HepG2 (cell line): ENCODE measurements around the gene CISH. TPM values are rescaled to one million over a fixed set of nuclear protein-coding genes. Genes with fewer than 3 reads are reported as not detected.

Experiments used
- ATAC-seq: fragments of 200-7000 bp; cut with Tn5 transposase; 3 replicates; pipeline ENCODE4 v1.9.1; 2020; ENCODE audit warnings: mild to moderate bottlenecking, moderate library complexity
- BruUV-seq: library from RNA; stranded (reverse); fragments of 400-500 nt; replicated peaks from 2 replicates; lab custom pipeline; 2021; lab: Mats Ljungman, UMichigan
- CTCF ChIA-PET: fragments of 300-600 bp; formaldehyde crosslinking; extraction: SDS; loops from one replicate; lab custom pipeline; 2021; ENCODE audit warnings: low total read pairs, inconsistent platforms, low intra/inter-chr PET ratio; lab: Yijun Ruan, JAX
- POLR2A ChIA-PET: fragments of 350-600 bp; sonication (Branson Sonifier 250); formaldehyde crosslinking; loops from one replicate; lab custom pipeline; 2020; ENCODE audit warnings: antibody characterized with exemption, inconsistent platforms; lab: Yijun Ruan, JAX
- DNase-seq: peaks from one replicate; pipeline ENCODE4 v3.0.0-alpha.2; 2015; ENCODE audit warnings: low spot score
- FAIRE-seq: peaks from 3 replicates; lab custom pipeline; 2011; peaks lifted over from hg19 to GRCh38; lab: Jason Lieb, UNC
- H2AFZ ChIP-seq: one replicate; pipeline ENCODE4 v1.6.1; 2011; ENCODE audit warnings: low read length, inconsistent platforms
- H3K27ac ChIP-seq: fragments of 300-600 bp; 3 replicates; pipeline ENCODE4 v1.8.0; 2011; ENCODE audit warnings: mixed run types, mild to moderate bottlenecking, mixed read lengths, low read length, inconsistent platforms; ENCODE audit not compliant: insufficient read depth; ENCODE audit errors: extremely low read length
- H3K27me3 ChIP-seq, 2 experiments: fragments of 200-600 bp in 1 of 2; 2 replicates in 1 of 2; 3 replicates in 1 of 2; pipeline versions ENCODE4 v1.6.0 to v1.8.0; 2011; ENCODE audit warnings: low read length in 2 of 2, mild to moderate bottlenecking in 2 of 2, moderate library complexity in 2 of 2, inconsistent platforms in 1 of 2; ENCODE audit not compliant: insufficient read depth in 2 of 2, control insufficient read depth in 1 of 2
- H3K36me3 ChIP-seq, 2 experiments: fragments of 200-600 bp in 1 of 2; replicated peaks in 1 of 2; 2 replicates in 1 of 2; 3 replicates in 1 of 2; pipeline versions ENCODE4 v1.5.1 to v1.8.0; 2011; ENCODE audit warnings: low read length in 2 of 2, inconsistent platforms in 1 of 2; ENCODE audit not compliant: insufficient read depth in 2 of 2, control insufficient read depth in 1 of 2
- H3K4me1 ChIP-seq: 2 replicates; pipeline ENCODE4 v1.5.1; 2012; ENCODE audit warnings: low read length, inconsistent platforms; ENCODE audit not compliant: insufficient read depth
- H3K4me2 ChIP-seq: 2 replicates; pipeline ENCODE4 v1.6.0; 2011; ENCODE audit warnings: low read depth, low read length, inconsistent platforms
- H3K4me3 ChIP-seq, 3 experiments: fragments of 200-600 bp in 1 of 3; sonication (generic), shearing (Covaris generic) in 1 of 3; replicated peaks in 1 of 3; 2 replicates each; pipeline ENCODE4 v1.5.1; 2011 to 2016; ENCODE audit warnings: low read length in 3 of 3, inconsistent platforms in 2 of 3, low read depth in 2 of 3, mild to moderate bottlenecking in 2 of 3, control low read depth in 1 of 3, mixed read lengths in 1 of 3; ENCODE audit not compliant: insufficient read depth in 1 of 3
- H3K79me2 ChIP-seq: one replicate; pipeline ENCODE4 v1.6.1; 2011; ENCODE audit warnings: low read length, inconsistent platforms; ENCODE audit not compliant: insufficient read depth
- H3K9ac ChIP-seq: 2 replicates; pipeline ENCODE4 v1.6.0; 2011; ENCODE audit warnings: mild to moderate bottlenecking, low read depth, low read length, inconsistent platforms; ENCODE audit not compliant: insufficient read depth
- H3K9me3 ChIP-seq: 2 replicates; pipeline ENCODE4 v1.5.1; 2012; ENCODE audit warnings: mild to moderate bottlenecking, low read length
- H4K20me1 ChIP-seq: 2 replicates; pipeline ENCODE4 v1.6.0; 2011; ENCODE audit warnings: inconsistent platforms, mild to moderate bottlenecking, low read length, moderate library complexity; ENCODE audit not compliant: insufficient read depth
- MAX ChIP-seq: IDR thresholded peaks from 2 replicates; pipeline ENCODE4 v1.6.1; 2012; ENCODE audit warnings: inconsistent platforms
- MNT ChIP-seq: fragments of 450-650 bp; IDR thresholded peaks from 2 replicates; pipeline ENCODE4 v1.6.1; 2016
- PHF8 ChIP-seq: sonication (generic); formaldehyde crosslinking; IDR thresholded peaks from 2 replicates; pipeline ENCODE4 v1.5.0; 2020; ENCODE audit warnings: missing genetic modification reagents
- SP2 ChIP-seq: sonication (generic); formaldehyde crosslinking; IDR thresholded peaks from 2 replicates; pipeline ENCODE4 v1.5.1; 2020; ENCODE audit warnings: mild to moderate bottlenecking, missing genetic modification reagents
- TEAD2 ChIP-seq: sonication (generic); formaldehyde crosslinking; IDR thresholded peaks from 2 replicates; pipeline ENCODE4 v1.9.0; 2021; ENCODE audit warnings: missing genetic modification reagents
- THAP7 ChIP-seq: sonication (generic); formaldehyde crosslinking; IDR thresholded peaks from 2 replicates; pipeline ENCODE4 v1.8.1; 2023; ENCODE audit warnings: mild to moderate bottlenecking, missing genetic modification reagents
- YY1 ChIP-seq: IDR thresholded peaks from 2 replicates; pipeline ENCODE4 v1.6.1; 2011; ENCODE audit warnings: low read length, low read depth, moderate library complexity, mild to moderate bottlenecking; ENCODE audit not compliant: insufficient read depth, insufficient replicate concordance
- ZBTB42 ChIP-seq: sonication (generic); formaldehyde crosslinking; IDR thresholded peaks from 2 replicates; pipeline ENCODE4 v1.5.0; 2020; ENCODE audit warnings: mild to moderate bottlenecking, missing genetic modification reagents
- ZNF503 ChIP-seq: sonication (generic); formaldehyde crosslinking; IDR thresholded peaks from 2 replicates; pipeline ENCODE4 v1.4.0; 2020; ENCODE audit warnings: missing genetic modification reagents
- WGBS: methylation state at CpG from one replicate; pipeline ENCODE4 v1.1.6; 2017; ENCODE audit warnings: low lambda C conversion rate; 5-methylcytosine and 5-hydroxymethylcytosine counted together
- in situ Hi-C: cut with HindIII; loops from 2 replicates; pipeline ENCODE4 v1.10.0; 2017; ENCODE audit warnings: low pct_unique_long_range_greater_than_20kb; ENCODE audit not compliant: extremely low pct_ligation_motif_present
- intact Hi-C: fragments of 100-400 bp; cut with micrococcal nuclease; formaldehyde crosslinking; loops from one replicate; pipeline ENCODE4 v1.10.0; 2022; ENCODE audit not compliant: unreplicated experiment
- polyA plus RNA-seq, 8 experiments: library from polyadenylated mRNA; depleted of rRNA in 3 of 8; stranded (reverse) in 7 of 8; unstranded in 1 of 8; fragments of >200 nt; fragmentation: Illumina TruSeq in 4 of 8; extraction: Trizol in 4 of 8; gene quantifications; 2 replicates each; pipeline versions ENCODE4 v1.2.1 to v1.2.3, GENCODE V29; 2011 to 2016; ENCODE audit warnings: low read depth in 4 of 8, missing spikeins in 1 of 8, mixed read lengths in 1 of 8; ENCODE audit not compliant: insufficient read depth in 1 of 8
- total RNA-seq, 5 experiments: library from RNA; depleted of rRNA; stranded (reverse); fragments of >200 nt; fragmentation: Illumina TruSeq; extraction: Trizol; gene quantifications; 2 replicates each; pipeline ENCODE4 v1.2.3, GENCODE V29; 2016; ENCODE audit warnings: low read depth in 1 of 5

CISH gene
- total and polyA plus RNA-seq, 2 of the 13 experiments (the other 11 are each of a cell fraction or from before 2014, with no cell fraction given) = 0.91 to 1.5 TPM

- TF ChIP-seq ZBTB42 (CRISPR knock-in tag) (no peak), SP2 (CRISPR knock-in tag) (no peak), MAX (peak; percentile 4; the same call in 1 of the 2 replicates), THAP7 (CRISPR knock-in tag) (peak; percentile 63; the same call in 1 of the 2 replicates), ZNF503 (CRISPR knock-in tag) (no peak), YY1 (peak; percentile 34), TEAD2 (CRISPR knock-in tag) (no peak)
These were observed 4.6 kb upstream of the CISH start (continued) for GRCh38 chr3:50616003-50616769.

- H3K27me3 ChIP-seq = peaks cover 0 to 10% of the 10 kb centered on the region in 2 experiments; a peak in 1 of 5 replicates
- TF ChIP-seq PHF8 (CRISPR knock-in tag) (no peak), MNT (peak; percentile 98)
- H3K9me3 ChIP-seq = no peaks in the 10 kb centered on the region
- intact Hi-C loops = loop anchor here (2.0 to 10.0 kb wide), 2 partner anchors 96 to 350 kb away; no protein-coding TSS in a partner anchor
- no peak for FAIRE-seq
- H4K20me1 ChIP-seq = no peaks in the 10 kb centered on the region
- no TSS peak for BruUV-seq
- no peak for ATAC-seq
- WGBS = 0% methylated on average over 1 of the region's 1 CpG
- H3K4me2 ChIP-seq = no peak overlapping the region
- no peak overlapping the region for H3K9ac ChIP-seq
- H3K4me1 ChIP-seq = peaks cover 63% of the 10 kb centered on the region
- no peak overlapping the region for H2AFZ ChIP-seq
- H3K27ac ChIP-seq = no peak overlapping the region
- in situ Hi-C loops = loop anchor here (5.0 kb wide), 2 partner anchors 37 to 757 kb away; no protein-coding TSS in a partner anchor
- H3K79me2 ChIP-seq = peaks cover 7% of the 10 kb centered on the region
- H3K4me3 ChIP-seq = no peak overlapping the region
- ChIA-PET CTCF (interaction anchor here (1.3 to 8.0 kb wide), 5 partner anchors 37 to 757 kb away, joined by 3 to 182 read pairs (median 11); partner anchors contain the start of gene HEMK1), POLR2A (interaction anchor here (2.9 to 4.0 kb wide), 2 partner anchors 46 to 770 kb away, joined by 15 to 33 read pairs; partner anchors contain the start of genes HEMK1 and MANF)
- no peaks in the 10 kb centered on the region for H3K36me3 ChIP-seq
- no peak for DNase-seq
These were observed 3.6 kb upstream of the CISH start for GRCh38 chr3:50615190-50615589.
